ENCODE data around the gene ERAP2.

DNA sequence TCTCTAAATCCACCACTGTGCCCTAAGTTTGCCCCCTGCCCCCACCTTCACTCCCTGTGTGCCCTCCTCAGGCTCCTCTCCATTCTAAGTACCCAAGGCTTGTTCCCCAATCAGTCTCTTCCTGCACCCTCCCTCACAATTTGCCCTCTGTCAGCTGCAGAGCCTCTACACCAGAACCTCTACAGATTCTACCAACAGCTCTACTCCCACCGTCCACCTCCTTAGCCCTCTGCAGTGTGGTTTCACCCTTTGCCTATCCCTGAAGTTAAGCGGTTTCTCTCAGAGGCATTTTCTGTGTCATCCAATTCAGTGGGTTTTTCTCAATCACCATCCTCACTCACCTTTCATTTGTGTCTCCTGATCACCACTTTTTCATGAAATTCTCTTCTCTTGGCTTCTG is 13.2 kb upstream of the ERAP2 start:
- no peak for TF ChIP-seq POLR2A (IDR thresholded peaks at IDR 0.05)
- TF ChIP-seq, protein P1, sequence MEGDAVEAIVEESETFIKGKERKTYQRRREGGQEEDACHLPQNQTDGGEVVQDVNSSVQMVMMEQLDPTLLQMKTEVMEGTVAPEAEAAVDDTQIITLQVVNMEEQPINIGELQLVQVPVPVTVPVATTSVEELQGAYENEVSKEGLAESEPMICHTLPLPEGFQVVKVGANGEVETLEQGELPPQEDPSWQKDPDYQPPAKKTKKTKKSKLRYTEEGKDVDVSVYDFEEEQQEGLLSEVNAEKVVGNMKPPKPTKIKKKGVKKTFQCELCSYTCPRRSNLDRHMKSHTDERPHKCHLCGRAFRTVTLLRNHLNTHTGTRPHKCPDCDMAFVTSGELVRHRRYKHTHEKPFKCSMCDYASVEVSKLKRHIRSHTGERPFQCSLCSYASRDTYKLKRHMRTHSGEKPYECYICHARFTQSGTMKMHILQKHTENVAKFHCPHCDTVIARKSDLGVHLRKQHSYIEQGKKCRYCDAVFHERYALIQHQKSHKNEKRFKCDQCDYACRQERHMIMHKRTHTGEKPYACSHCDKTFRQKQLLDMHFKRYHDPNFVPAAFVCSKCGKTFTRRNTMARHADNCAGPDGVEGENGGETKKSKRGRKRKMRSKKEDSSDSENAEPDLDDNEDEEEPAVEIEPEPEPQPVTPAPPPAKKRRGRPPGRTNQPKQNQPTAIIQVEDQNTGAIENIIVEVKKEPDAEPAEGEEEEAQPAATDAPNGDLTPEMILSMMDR (IDR thresholded peaks at IDR 0.05): no peak
